ENCODE data around the gene AMOT.

The AMOT gene

DNA sequence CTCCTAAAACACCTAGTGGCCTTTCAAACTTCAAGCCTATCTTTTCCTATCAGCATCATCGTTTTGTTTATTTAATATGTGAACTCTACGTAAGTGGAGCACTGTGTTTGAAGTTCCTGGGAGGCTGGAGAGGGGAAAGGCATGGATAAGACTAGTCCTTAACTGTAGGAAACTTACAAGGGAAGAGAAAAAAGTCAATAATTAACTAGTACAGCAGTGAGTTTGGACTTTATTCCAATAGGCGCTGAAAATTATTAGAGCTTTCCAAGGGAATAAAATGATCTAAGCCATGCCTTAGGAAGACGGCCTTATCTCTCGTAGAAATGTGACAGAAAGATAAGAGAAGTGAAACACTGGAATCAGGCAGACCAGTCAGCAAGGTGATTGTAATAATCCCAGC is 55.3 kb downstream of the AMOT start:
- no peak overlapping the region for H3K4me3 Mint-ChIP-seq
- peaks cover 96% of the 10 kb centered on the region for H3K36me3 Mint-ChIP-seq (ENCODE audit: low read depth)
- TF ChIP-seq, protein P1, sequence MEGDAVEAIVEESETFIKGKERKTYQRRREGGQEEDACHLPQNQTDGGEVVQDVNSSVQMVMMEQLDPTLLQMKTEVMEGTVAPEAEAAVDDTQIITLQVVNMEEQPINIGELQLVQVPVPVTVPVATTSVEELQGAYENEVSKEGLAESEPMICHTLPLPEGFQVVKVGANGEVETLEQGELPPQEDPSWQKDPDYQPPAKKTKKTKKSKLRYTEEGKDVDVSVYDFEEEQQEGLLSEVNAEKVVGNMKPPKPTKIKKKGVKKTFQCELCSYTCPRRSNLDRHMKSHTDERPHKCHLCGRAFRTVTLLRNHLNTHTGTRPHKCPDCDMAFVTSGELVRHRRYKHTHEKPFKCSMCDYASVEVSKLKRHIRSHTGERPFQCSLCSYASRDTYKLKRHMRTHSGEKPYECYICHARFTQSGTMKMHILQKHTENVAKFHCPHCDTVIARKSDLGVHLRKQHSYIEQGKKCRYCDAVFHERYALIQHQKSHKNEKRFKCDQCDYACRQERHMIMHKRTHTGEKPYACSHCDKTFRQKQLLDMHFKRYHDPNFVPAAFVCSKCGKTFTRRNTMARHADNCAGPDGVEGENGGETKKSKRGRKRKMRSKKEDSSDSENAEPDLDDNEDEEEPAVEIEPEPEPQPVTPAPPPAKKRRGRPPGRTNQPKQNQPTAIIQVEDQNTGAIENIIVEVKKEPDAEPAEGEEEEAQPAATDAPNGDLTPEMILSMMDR (IDR thresholded peaks at IDR 0.05; ENCODE audit: unreplicated experiment in 3 of 3), result no peak
- peak overlapping the region; percentile 24 to 73 (median 32) for H3K27ac Mint-ChIP-seq
- peaks cover 4% of the 10 kb centered on the region for H3K4me1 Mint-ChIP-seq
- no peaks in the 10 kb centered on the region for H3K9me3 Mint-ChIP-seq
- no peaks in the 10 kb centered on the region for H3K27me3 Mint-ChIP-seq (ENCODE audit: low read depth)

DNA sequence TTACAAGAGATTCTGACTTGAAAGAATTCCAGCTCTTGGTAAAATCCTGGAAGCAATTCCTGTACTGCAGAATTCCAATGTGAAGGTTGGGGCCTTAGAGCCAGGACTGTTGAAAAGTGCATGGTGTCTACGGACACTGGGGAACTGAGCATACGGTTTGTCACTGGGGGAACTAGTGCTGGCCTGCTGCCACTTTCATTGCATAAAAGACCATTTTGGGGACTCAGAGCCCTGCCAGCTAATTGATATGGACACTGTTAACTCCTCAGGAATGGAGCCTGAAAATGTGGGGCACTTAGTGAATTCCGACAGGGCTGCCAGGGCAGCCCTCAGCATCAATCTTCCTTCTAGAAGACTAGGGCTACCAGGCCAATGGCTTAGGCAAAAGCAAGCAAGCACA is 55.9 kb downstream of the AMOT start:
- TF ChIP-seq, protein P1 (IDR thresholded peaks at IDR 0.05; ENCODE audit: unreplicated experiment in 3 of 3), result no peak
- Mint-ChIP-seq H3K27me3 (ENCODE audit: low read depth) (no peaks in the 10 kb centered on the region), H3K9me3 (no peaks in the 10 kb centered on the region), H3K27ac (no peak overlapping the region), H3K4me1 (peaks cover 4% of the 10 kb centered on the region), H3K4me3 (no peak overlapping the region), H3K36me3 (ENCODE audit: low read depth) (peaks cover 96% of the 10 kb centered on the region)

DNA sequence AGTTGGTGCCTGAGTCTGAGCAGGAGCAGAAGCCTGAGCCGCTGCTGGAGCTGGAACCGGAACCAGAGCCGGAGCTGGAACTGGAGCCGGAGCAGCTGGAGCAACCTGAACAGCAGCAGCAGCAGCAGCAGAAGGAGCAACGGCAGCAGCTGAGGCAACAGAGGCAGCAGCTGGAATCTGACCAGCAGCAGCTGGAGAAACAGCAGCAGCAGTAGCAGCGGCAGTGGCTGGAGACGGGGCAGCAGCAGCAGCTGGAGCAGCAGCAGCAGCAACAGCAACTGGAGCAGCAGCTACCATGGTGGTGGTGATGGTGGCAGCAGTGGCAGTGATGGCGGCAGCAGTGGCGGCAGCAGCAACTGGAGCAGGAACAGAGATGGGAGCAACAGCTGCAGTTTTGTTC is 61.5 kb downstream of the AMOT start:
- Mint-ChIP-seq H3K9me3 (no peaks in the 10 kb centered on the region), H3K36me3 (ENCODE audit: low read depth) (peaks cover 97% of the 10 kb centered on the region), H3K27ac (no peak overlapping the region), H3K4me1 (peaks cover 5% of the 10 kb centered on the region), H3K27me3 (ENCODE audit: low read depth) (no peaks in the 10 kb centered on the region), H3K4me3 (no peak overlapping the region)
- TF ChIP-seq, protein P1 (IDR thresholded peaks at IDR 0.05; ENCODE audit: unreplicated experiment in 3 of 3), result no peak

DNA sequence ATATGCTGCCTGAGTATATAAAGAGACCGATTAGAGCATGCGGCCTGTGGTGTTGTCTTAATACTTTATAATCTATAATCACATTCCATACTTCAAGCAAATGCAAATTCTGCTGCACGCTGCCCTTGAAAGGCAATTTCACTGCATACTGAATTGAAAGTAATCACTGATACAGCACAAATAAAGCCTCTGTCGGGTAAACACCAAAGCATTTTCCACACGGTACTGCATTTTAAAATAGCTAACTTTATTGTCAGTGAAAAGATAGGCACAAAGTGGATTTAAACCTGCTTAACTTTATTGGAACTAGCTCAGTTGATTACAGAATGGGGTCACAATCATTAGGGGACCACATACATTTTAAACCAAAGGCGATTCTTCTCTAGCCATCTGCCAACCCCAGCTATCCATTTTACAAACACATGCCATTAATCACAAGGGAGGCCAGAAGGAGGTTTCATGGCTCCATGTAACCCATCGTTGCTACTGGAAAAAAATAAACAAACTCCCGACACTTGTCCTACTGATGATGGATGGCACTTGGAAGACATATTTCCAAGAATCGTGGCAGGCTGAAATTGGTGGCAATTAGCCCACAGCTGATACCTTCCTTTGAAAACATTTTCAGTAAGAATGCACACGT is 65.9 kb downstream of the AMOT start:
- Mint-ChIP-seq H3K4me3 (no peak overlapping the region), H3K36me3 (ENCODE audit: low read depth) (peaks cover 85% of the 10 kb centered on the region), H3K27me3 (ENCODE audit: low read depth) (no peaks in the 10 kb centered on the region), H3K4me1 (peaks cover 5% of the 10 kb centered on the region), H3K27ac (peak overlapping the region in 1 of 3 experiments; percentile 15), H3K9me3 (no peaks in the 10 kb centered on the region)
- TF ChIP-seq, protein P1 (IDR thresholded peaks at IDR 0.05; ENCODE audit: unreplicated experiment in 3 of 3), result no peak

DNA sequence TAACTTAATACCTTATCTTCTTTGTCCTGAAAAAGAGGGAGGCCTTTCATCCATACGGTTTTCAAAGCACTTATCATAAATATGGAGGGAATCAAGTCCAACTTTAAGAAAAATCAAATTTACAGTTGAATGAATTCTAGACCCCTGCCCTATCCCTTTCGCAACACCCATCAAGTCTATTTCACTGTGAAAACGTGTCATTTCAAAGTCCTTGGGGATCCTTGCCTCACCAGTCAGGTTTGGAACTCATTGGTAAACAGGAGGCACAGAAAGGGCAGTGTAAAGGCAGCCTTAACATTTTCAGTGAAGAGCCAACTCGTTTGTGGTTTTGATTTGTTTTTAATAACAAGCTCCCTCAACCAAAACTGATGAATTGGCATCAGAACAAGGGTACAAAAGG is 66.5 kb downstream of the AMOT start:
- TF ChIP-seq, protein P1 (IDR thresholded peaks at IDR 0.05; ENCODE audit: unreplicated experiment in 3 of 3), result no peak
- peaks cover 5% of the 10 kb centered on the region for H3K4me1 Mint-ChIP-seq
- H3K4me3 Mint-ChIP-seq, result no peak overlapping the region
- H3K27ac Mint-ChIP-seq, result no peak overlapping the region
- no peaks in the 10 kb centered on the region for H3K27me3 Mint-ChIP-seq (ENCODE audit: low read depth)
- peaks cover 84% of the 10 kb centered on the region for H3K36me3 Mint-ChIP-seq (ENCODE audit: low read depth)
- no peaks in the 10 kb centered on the region for H3K9me3 Mint-ChIP-seq

DNA sequence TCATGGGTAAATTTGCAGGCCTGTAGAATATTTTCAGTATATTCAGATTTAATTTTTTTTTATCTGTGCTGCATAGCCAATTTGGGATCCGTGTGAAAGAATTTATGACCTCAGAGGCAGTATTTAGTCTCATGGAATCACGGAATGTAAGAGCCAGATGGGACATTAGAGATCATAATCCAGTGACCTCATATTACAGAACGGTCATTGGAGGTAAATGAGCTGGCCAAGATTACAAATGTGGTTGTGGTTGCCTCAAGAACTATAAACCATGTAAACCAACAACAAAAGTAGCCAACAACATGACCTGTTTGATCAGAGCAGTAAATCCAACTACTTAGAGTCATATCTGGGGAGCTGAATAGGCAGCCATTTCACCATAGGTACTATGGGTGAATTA is 71.6 kb downstream of the AMOT start:
- H3K4me1 Mint-ChIP-seq, result no peaks in the 10 kb centered on the region
- no peaks in the 10 kb centered on the region for H3K27me3 Mint-ChIP-seq (ENCODE audit: low read depth)
- peaks cover 40% of the 10 kb centered on the region for H3K36me3 Mint-ChIP-seq (ENCODE audit: low read depth)
- TF ChIP-seq, protein P1 (IDR thresholded peaks at IDR 0.05; ENCODE audit: unreplicated experiment in 3 of 3), result no peak
- H3K27ac Mint-ChIP-seq, result no peak overlapping the region
- H3K4me3 Mint-ChIP-seq, result no peak overlapping the region
- no peaks in the 10 kb centered on the region for H3K9me3 Mint-ChIP-seq

All from nephron (organoid).